Loucy (cell line): Measurements from ENCODE around the gene RRAS2.
"Not testable (repeated sequence)": the region's sequence is repeated elsewhere in the genome, so short reads cannot be mapped to it uniquely, and the experiment has no call there.

ENCODE experiments used
- H2AFZ ChIP-seq: fragments of 200-600 bp; sonication (generic); 2 replicates; pipeline ENCODE4 v1.6.0; 2016; ENCODE audit warnings: antibody characterized with exemption, mild to moderate bottlenecking, low read length, moderate library complexity
- H3F3A ChIP-seq: fragments of 200-600 bp; 2 replicates; pipeline ENCODE4 v1.6.0; 2016; ENCODE audit warnings: antibody characterized with exemption, low read depth, mild to moderate bottlenecking
- H3K27me3 ChIP-seq: fragments of 200-600 bp; sonication (generic); 2 replicates; pipeline ENCODE4 v1.6.1; 2014; ENCODE audit warnings: low read length, mild to moderate bottlenecking; ENCODE audit not compliant: insufficient read depth, poor library complexity, severe bottlenecking
- H3K36me3 ChIP-seq: fragments of 200-600 bp; sonication (generic); 2 replicates; pipeline ENCODE4 v1.6.1; 2016; ENCODE audit warnings: low read length; ENCODE audit not compliant: insufficient read depth
- H3K4me1 ChIP-seq: fragments of 200-600 bp; sonication (generic); 2 replicates; pipeline ENCODE4 v1.5.1; 2014; ENCODE audit warnings: low read length, mild to moderate bottlenecking; ENCODE audit not compliant: insufficient read depth, poor library complexity, severe bottlenecking
- H3K4me2 ChIP-seq: fragments of 200-600 bp; sonication (generic); 2 replicates; pipeline ENCODE4 v1.6.0; 2014; ENCODE audit warnings: antibody characterized with exemption, low read length, low read depth, mild to moderate bottlenecking; ENCODE audit not compliant: poor library complexity, severe bottlenecking
- H3K4me3 ChIP-seq: fragments of 200-600 bp; sonication (generic); 2 replicates; pipeline ENCODE4 v1.5.1; 2014; ENCODE audit warnings: low read length, mild to moderate bottlenecking, mixed read lengths; ENCODE audit not compliant: poor library complexity, severe bottlenecking
- H3K79me2 ChIP-seq: fragments of 200-600 bp; sonication (generic); 2 replicates; pipeline ENCODE4 v1.6.1; 2014; ENCODE audit warnings: low read length; ENCODE audit not compliant: insufficient read depth
- H3K9ac ChIP-seq: fragments of 200-600 bp; sonication (generic); 2 replicates; pipeline ENCODE4 v1.6.0; 2014; ENCODE audit warnings: mild to moderate bottlenecking, low read depth, low read length, moderate library complexity; ENCODE audit not compliant: poor library complexity, severe bottlenecking
- H3K9me2 ChIP-seq: fragments of 200-600 bp; sonication (generic); replicated peaks from 2 replicates; pipeline ENCODE4 v1.6.1; 2016; ENCODE audit warnings: low read depth, low read length, mixed read lengths
- H3K9me3 ChIP-seq: fragments of 200-600 bp; sonication (generic); 2 replicates; pipeline ENCODE4 v1.6.1; 2014; ENCODE audit warnings: mild to moderate bottlenecking, antibody characterized with exemption, low read length, low read depth; ENCODE audit not compliant: insufficient read depth
- H4K20me1 ChIP-seq: fragments of 200-600 bp; sonication (generic); 2 replicates; pipeline ENCODE4 v1.6.0; 2014; ENCODE audit warnings: antibody characterized with exemption, low read length, mild to moderate bottlenecking; ENCODE audit not compliant: insufficient read depth, poor library complexity, severe bottlenecking
- EZH2phosphoT487 ChIP-seq: fragments of 200-600 bp; IDR thresholded peaks from 2 replicates; pipeline ENCODE4 v1.6.1; 2018; ENCODE audit warnings: antibody characterized with exemption, mild to moderate bottlenecking, moderate library complexity, borderline replicate concordance
- TF ChIP-seq, protein P1 (sequence below): fragments of 200-600 bp; sonication (generic); conservative IDR thresholded peaks from 2 replicates; pipeline ENCODE4 v1.5.1; 2014; ENCODE audit warnings: mild to moderate bottlenecking, antibody characterized with exemption, low read length

Gene RRAS2

DNA sequence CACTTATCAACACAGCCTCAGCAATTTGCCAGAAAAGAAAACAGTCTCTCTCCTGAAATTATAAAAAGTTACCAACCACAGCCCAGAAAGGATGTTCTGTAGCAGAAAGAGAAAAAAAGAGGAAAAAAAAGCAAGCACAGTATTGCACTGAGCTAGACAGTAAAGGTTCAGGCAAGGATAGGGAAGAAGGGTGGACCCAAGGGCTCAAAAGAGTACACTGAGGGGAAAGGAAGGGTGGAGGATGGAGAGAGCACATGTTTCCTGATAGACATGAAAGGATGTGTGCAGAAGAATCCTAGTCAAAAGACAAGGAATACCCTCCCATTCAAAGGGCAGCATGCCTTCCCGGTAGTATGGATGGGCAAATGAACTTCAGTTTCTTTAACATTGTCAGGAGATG, 59.1 kb downstream of the RRAS2 start:
- Histone ChIP-seq H4K20me1 (no peaks in the 10 kb centered on the region), H3K79me2 (no peaks in the 10 kb centered on the region), H3F3A (no peaks in the 10 kb centered on the region), H3K4me3 (no peak overlapping the region), H3K9me3 (no peaks in the 10 kb centered on the region), H3K27me3 (no peaks in the 10 kb centered on the region), H2AFZ (no peak overlapping the region), H3K36me3 (no peaks in the 10 kb centered on the region), H3K9me2 (no peaks in the 10 kb centered on the region), H3K9ac (no peak overlapping the region), H3K4me1 (no peaks in the 10 kb centered on the region), H3K4me2 (no peak overlapping the region)
- TF ChIP-seq, protein P1, sequence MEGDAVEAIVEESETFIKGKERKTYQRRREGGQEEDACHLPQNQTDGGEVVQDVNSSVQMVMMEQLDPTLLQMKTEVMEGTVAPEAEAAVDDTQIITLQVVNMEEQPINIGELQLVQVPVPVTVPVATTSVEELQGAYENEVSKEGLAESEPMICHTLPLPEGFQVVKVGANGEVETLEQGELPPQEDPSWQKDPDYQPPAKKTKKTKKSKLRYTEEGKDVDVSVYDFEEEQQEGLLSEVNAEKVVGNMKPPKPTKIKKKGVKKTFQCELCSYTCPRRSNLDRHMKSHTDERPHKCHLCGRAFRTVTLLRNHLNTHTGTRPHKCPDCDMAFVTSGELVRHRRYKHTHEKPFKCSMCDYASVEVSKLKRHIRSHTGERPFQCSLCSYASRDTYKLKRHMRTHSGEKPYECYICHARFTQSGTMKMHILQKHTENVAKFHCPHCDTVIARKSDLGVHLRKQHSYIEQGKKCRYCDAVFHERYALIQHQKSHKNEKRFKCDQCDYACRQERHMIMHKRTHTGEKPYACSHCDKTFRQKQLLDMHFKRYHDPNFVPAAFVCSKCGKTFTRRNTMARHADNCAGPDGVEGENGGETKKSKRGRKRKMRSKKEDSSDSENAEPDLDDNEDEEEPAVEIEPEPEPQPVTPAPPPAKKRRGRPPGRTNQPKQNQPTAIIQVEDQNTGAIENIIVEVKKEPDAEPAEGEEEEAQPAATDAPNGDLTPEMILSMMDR, result no peak
- TF ChIP-seq EZH2phosphoT487, result no peak

DNA sequence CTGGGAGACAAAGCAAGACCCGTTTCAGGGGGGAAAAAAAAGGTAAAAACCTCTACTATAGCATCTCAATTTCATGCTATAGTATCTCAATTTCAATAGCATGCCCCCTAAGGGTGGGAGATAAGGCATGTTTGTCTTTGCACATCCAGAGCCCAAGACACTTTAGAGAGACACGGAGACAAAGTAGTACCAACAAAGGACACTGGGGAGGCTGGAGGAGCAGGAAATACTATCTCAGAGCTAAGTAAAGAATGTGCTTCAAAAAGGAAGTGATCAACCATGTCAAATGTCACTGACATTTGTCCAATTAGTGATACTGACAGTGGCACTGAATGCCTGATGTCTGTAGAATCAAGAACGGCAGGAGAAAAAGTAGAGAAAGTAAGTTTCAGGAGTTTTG, 68.6 kb downstream of the RRAS2 start:
- no peak overlapping the region for H3K9ac ChIP-seq
- no peaks in the 10 kb centered on the region for H4K20me1 ChIP-seq
- no peaks in the 10 kb centered on the region for H3F3A ChIP-seq
- no peak overlapping the region for H3K4me2 ChIP-seq
- no peaks in the 10 kb centered on the region for H3K4me1 ChIP-seq
- no peak overlapping the region for H2AFZ ChIP-seq
- TF ChIP-seq, protein P1, result no peak
- TF ChIP-seq EZH2phosphoT487, result no peak
- H3K9me2 ChIP-seq, result no peaks in the 10 kb centered on the region
- no peaks in the 10 kb centered on the region for H3K79me2 ChIP-seq
- peaks cover 13% of the 10 kb centered on the region for H3K27me3 ChIP-seq
- no peaks in the 10 kb centered on the region for H3K36me3 ChIP-seq
- H3K4me3 ChIP-seq, result no peak overlapping the region
- H3K9me3 ChIP-seq, result no peaks in the 10 kb centered on the region

DNA sequence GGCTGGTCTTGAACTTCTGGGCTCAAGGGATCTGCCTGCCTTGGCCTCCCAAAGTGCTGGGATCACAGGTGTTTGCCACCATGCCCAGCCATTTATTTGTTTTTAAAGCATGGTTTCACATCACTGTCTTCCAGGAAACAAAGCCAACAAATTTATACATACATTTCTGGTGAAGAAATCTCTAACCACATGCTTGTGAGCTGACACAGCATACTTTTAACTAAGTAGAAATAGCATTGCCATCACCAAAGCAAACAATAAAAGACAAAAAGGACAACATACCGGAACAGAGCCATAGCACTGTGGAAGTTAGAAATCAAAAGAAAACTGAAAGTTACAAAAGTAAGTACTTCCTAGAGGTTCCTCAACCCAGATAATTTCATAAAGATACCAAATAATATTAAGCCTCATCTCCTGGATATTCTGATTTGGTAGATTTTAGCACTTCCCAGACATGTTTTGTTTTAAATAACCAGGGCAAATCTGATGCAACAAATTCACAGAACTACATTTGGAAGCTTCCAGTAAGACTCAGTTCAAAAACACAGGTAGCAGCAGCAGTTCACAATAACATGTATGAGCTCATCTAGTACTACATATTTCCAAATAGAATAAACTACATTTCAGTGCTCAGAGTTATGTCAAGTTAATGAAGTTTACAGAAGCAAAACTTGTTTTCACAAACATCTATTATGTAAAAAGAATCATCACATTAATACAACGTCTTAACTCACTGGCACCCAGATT, 70.6 kb downstream of the RRAS2 start:
- Histone ChIP-seq H3K4me2 (no peak overlapping the region), H3K9ac (no peak overlapping the region), H3K79me2 (no peaks in the 10 kb centered on the region), H3F3A (no peaks in the 10 kb centered on the region), H3K9me3 (no peaks in the 10 kb centered on the region), H3K4me3 (no peak overlapping the region), H3K27me3 (peaks cover 28% of the 10 kb centered on the region), H3K36me3 (no peaks in the 10 kb centered on the region), H4K20me1 (no peaks in the 10 kb centered on the region), H3K4me1 (no peaks in the 10 kb centered on the region), H3K9me2 (no peaks in the 10 kb centered on the region), H2AFZ (no peak overlapping the region)
- TF ChIP-seq, protein P1, result no peak
- no peak for TF ChIP-seq EZH2phosphoT487

DNA sequence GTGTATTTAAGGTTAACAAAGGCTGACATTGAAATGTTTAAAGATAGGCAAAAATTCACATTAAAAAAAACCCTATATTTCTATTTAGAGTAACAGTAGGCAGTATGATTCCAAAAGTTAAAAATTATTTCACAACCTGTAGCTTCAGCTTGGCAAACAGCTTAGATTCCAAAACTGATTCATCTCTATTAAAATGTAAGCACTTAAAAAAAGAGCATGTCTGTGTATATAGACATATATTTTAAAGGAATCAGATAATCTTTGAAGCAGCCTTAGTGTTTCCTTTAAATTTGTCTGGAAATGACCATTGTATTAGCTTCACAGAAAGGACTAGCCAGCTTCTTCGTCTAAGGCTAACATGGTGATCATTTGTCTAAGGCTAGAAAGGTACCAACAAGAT, 80.1 kb downstream of the RRAS2 start:
- H3K27me3 ChIP-seq, result peaks cover 46% of the 10 kb centered on the region
- not testable (repeated sequence) for H3K36me3 ChIP-seq, H2AFZ ChIP-seq, H3K4me3 ChIP-seq, H3K79me2 ChIP-seq, H3K9ac ChIP-seq, H3K4me2 ChIP-seq, H4K20me1 ChIP-seq, H3K9me2 ChIP-seq, H3K4me1 ChIP-seq, H3F3A ChIP-seq, H3K9me3 ChIP-seq
